ENCODE measurements around the gene DRG1. TPM values are rescaled to one million over a fixed set of nuclear protein-coding genes. Genes with fewer than 3 reads are reported as not detected.
A peak's percentile ranks its signal among the peaks of the same experiment; 100 is the strongest.

DRG1 gene
- total and polyA plus RNA-seq, 2 experiments from 2014 or later = 63.9 to 87.6 TPM

DNA sequence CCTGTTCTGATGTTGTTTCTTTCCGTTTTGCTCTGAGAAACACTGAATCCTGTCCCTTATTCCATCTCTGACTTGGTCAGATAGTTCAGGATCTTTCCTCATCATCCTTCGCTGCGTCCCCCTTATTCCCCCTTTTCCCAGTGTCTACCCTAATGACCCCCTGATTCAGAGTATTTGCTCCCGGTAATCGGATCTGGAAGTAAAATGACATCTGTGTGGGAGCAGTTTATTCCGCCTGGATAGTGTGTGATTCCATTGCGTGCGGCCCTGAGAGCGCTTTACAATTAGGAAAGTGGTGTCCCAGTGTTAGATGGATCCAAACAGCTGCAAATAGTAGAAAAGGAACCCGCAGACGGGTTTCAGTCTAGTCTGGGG lies 606 bp downstream of the DRG1 start:
- Mint-ChIP-seq H3K27me3 (ENCODE audit: insufficient read depth, low read depth, poor library complexity) (peaks cover 8% of the 10 kb centered on the region), H3K36me3 (ENCODE audit: low read depth) (peaks cover 28% of the 10 kb centered on the region; the same call in 2 of the 3 replicates), H3K4me3 (peak overlapping the region; percentile 95), H3K9me3 (no peaks in the 10 kb centered on the region), H3K27ac (peak overlapping the region; percentile 86), H3K4me1 (peaks cover 9% of the 10 kb centered on the region)
- DNase-seq (ENCODE audit: low spot score) (peak; percentile 7), ATAC-seq (no peak)
- Histone ChIP-seq H3K4me1 (ENCODE audit: insufficient read depth) (peaks cover 16% of the 10 kb centered on the region), H3K27me3 (ENCODE audit: insufficient read depth) (no peaks in the 10 kb centered on the region), H4K20me1 (replicated peaks; ENCODE audit: insufficient read depth) (peaks cover 13% of the 10 kb centered on the region), H2AFZ (peak overlapping the region; percentile 93; the same call in 1 of the 2 replicates), H3K4me2 (peak overlapping the region; percentile 84), H3F3A (replicated peaks; ENCODE audit: low read depth) (no peaks in the 10 kb centered on the region), H3K36me3 (ENCODE audit: insufficient read depth) (peaks cover 23% of the 10 kb centered on the region; the same call in 1 of the 2 replicates), H3K79me2 (replicated peaks; ENCODE audit: insufficient read depth) (peaks cover 41% of the 10 kb centered on the region), H3K27ac (ENCODE audit: low read depth) (peak overlapping the region; percentile 7; the same call in 1 of the 2 replicates), H3K9me2 (ENCODE audit: insufficient read depth) (no peaks in the 10 kb centered on the region), H3K4me3 (peak overlapping the region; percentile 85)
- TF ChIP-seq STAT1 (IDR thresholded peaks at IDR 0.05; ENCODE audit: unreplicated experiment) (no peak), JUNB (IDR thresholded peaks at IDR 0.05; ENCODE audit: unreplicated experiment) (no peak), ZNF462 (CRISPR knock-in tag; IDR thresholded peaks at IDR 0.05) (no peak), POLR2AphosphoS5 (IDR thresholded peaks at IDR 0.05; ENCODE audit: low read depth) (no peak), NANOG (IDR thresholded peaks at IDR 0.05; ENCODE audit: borderline replicate concordance) (no peak), ZNF331 (CRISPR knock-in tag; IDR thresholded peaks at IDR 0.05; ENCODE audit: low read depth) (no peak), EZH2 (IDR thresholded peaks at IDR 0.05; ENCODE audit: low read depth, unreplicated experiment) (no peak), EZH2phosphoT487 (IDR thresholded peaks at IDR 0.05; ENCODE audit: unreplicated experiment) (no peak), ETS1 (IDR thresholded peaks at IDR 0.05) (no peak), ZNF114 (CRISPR knock-in tag; IDR thresholded peaks at IDR 0.05) (no peak), CREB1 (CRISPR knock-in tag; IDR thresholded peaks at IDR 0.05; ENCODE audit: low read depth) (no peak)
- TF ChIP-seq, protein P1, sequence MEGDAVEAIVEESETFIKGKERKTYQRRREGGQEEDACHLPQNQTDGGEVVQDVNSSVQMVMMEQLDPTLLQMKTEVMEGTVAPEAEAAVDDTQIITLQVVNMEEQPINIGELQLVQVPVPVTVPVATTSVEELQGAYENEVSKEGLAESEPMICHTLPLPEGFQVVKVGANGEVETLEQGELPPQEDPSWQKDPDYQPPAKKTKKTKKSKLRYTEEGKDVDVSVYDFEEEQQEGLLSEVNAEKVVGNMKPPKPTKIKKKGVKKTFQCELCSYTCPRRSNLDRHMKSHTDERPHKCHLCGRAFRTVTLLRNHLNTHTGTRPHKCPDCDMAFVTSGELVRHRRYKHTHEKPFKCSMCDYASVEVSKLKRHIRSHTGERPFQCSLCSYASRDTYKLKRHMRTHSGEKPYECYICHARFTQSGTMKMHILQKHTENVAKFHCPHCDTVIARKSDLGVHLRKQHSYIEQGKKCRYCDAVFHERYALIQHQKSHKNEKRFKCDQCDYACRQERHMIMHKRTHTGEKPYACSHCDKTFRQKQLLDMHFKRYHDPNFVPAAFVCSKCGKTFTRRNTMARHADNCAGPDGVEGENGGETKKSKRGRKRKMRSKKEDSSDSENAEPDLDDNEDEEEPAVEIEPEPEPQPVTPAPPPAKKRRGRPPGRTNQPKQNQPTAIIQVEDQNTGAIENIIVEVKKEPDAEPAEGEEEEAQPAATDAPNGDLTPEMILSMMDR (conservative IDR thresholded peaks at IDR 0.05; ENCODE audit: low read depth in 2 of 2) = no peak
- TF ChIP-seq, protein P2, sequence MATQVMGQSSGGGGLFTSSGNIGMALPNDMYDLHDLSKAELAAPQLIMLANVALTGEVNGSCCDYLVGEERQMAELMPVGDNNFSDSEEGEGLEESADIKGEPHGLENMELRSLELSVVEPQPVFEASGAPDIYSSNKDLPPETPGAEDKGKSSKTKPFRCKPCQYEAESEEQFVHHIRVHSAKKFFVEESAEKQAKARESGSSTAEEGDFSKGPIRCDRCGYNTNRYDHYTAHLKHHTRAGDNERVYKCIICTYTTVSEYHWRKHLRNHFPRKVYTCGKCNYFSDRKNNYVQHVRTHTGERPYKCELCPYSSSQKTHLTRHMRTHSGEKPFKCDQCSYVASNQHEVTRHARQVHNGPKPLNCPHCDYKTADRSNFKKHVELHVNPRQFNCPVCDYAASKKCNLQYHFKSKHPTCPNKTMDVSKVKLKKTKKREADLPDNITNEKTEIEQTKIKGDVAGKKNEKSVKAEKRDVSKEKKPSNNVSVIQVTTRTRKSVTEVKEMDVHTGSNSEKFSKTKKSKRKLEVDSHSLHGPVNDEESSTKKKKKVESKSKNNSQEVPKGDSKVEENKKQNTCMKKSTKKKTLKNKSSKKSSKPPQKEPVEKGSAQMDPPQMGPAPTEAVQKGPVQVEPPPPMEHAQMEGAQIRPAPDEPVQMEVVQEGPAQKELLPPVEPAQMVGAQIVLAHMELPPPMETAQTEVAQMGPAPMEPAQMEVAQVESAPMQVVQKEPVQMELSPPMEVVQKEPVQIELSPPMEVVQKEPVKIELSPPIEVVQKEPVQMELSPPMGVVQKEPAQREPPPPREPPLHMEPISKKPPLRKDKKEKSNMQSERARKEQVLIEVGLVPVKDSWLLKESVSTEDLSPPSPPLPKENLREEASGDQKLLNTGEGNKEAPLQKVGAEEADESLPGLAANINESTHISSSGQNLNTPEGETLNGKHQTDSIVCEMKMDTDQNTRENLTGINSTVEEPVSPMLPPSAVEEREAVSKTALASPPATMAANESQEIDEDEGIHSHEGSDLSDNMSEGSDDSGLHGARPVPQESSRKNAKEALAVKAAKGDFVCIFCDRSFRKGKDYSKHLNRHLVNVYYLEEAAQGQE (IDR thresholded peaks at IDR 0.05; ENCODE audit: unreplicated experiment) = no peak

Measured in GM23338 (cell line).